ENCODE measurements around the gene MAMDC2. TPM values are rescaled to one million over a fixed set of nuclear protein-coding genes. Genes with fewer than 3 reads are reported as not detected.

MAMDC2 gene
- total RNA-seq, 1 donor from 2014 or later: 13.4 TPM

DNA sequence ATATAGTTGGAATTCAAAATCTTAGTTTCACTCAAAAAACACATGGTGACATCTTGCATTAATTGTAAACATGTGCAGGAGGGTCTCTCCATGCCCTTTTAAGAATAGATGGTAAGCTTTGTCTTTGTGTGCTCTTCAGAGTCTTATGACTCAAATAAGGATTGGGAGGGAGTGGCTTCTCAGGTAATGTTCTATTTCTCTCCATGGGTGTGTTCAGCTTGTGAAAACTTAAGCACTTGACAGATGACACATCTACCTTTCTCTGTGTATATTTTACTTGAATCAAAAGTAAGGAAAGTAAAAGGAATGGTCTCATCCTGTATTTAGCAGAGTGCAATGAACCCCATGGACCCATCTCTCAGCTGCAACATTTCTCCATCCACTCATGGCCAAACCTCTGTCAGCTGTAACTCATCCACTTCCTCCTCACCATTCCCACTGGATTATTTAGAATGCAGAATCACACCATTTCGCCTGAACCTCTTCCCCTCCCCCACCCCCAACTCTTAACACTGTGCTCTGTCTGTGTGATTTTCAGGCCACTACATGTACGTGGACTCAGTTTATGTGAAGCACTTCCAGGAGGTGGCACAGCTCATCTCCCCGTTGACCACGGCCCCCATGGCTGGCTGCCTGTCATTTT, 82.1 kb downstream of the MAMDC2 start:
- no peaks in the 10 kb centered on the region for H3K27me3 ChIP-seq (ENCODE audit: control insufficient read depth, insufficient read depth, low read length)
- TF ChIP-seq, protein P1, sequence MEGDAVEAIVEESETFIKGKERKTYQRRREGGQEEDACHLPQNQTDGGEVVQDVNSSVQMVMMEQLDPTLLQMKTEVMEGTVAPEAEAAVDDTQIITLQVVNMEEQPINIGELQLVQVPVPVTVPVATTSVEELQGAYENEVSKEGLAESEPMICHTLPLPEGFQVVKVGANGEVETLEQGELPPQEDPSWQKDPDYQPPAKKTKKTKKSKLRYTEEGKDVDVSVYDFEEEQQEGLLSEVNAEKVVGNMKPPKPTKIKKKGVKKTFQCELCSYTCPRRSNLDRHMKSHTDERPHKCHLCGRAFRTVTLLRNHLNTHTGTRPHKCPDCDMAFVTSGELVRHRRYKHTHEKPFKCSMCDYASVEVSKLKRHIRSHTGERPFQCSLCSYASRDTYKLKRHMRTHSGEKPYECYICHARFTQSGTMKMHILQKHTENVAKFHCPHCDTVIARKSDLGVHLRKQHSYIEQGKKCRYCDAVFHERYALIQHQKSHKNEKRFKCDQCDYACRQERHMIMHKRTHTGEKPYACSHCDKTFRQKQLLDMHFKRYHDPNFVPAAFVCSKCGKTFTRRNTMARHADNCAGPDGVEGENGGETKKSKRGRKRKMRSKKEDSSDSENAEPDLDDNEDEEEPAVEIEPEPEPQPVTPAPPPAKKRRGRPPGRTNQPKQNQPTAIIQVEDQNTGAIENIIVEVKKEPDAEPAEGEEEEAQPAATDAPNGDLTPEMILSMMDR (IDR thresholded peaks at IDR 0.05; ENCODE audit: insufficient read depth, low read length, poor library complexity, severe bottlenecking): no peak
- no peak overlapping the region for H3K4me3 ChIP-seq (ENCODE audit: low read depth, low read length)
- no peak for DNase-seq (ENCODE audit: low read depth)
- peaks cover 1% of the 10 kb centered on the region for H3K36me3 ChIP-seq (ENCODE audit: control insufficient read depth, insufficient read depth, low read length)

DNA sequence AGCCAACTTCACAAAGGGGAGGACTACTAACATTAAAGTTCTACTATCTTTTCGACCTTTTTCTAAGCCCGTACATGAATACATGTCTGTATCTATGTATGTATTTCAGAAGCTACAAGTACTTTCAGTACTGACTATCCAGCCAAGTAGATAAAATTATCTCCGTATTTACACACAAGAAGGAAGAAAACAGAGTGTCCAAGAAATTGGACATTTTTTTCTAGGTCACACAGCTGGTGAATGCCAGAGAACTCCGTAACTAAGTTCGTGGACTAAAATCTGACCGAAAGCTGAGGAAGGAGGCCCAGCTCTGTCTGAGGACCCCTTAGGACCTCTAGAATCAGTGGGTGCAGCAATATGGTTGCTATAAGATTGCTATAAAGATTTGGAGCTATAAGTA, 83.4 kb downstream of the MAMDC2 start:
- H3K4me3 ChIP-seq (ENCODE audit: low read depth, low read length): no peak overlapping the region
- H3K36me3 ChIP-seq (ENCODE audit: control insufficient read depth, insufficient read depth, low read length): peaks cover 1% of the 10 kb centered on the region
- H3K27me3 ChIP-seq (ENCODE audit: control insufficient read depth, insufficient read depth, low read length): no peaks in the 10 kb centered on the region
- no peak for DNase-seq (ENCODE audit: low read depth)
- TF ChIP-seq, protein P1 (IDR thresholded peaks at IDR 0.05; ENCODE audit: insufficient read depth, low read length, poor library complexity, severe bottlenecking): no peak

DNA sequence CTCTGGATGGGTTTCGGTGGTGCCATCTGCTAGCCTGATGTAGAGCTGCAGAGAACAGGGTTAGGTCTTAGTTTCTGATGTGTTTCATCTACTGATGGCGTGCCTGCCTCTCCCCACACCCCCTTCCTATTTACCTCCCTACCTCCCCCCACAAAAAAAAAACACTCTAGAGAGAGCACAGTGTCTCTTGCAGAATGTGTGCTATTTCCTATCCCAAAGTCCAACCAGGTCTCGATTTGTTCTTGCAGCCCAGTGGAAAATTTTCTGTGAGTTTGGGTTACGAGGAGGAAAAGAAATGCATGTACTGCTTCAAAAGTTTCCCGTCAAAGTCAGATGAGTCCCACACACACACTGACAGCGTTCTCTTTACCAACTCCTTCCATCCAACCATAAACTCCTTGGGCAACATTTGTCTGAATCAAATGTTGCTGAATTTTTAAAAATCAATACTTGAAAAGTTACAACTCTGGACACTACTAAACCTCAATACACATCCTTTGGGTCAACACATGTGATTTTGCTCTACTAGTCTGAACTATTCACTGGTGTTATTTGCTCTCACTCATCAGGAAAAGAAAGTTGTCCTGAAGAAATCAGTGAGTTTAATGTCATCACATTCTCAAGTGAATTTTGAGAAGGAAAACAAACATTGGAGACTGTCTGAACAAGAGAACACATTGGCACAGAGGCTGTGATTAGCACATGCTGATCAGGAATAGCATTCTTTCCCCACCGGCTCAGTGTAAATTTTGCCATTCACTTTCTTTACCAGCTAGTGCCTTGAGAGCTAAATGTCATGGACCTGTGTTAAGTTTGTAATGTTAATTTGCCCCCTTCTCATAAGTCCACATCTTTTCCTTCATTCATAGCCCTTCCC, 84.1 kb downstream of the MAMDC2 start:
- DNase-seq (ENCODE audit: low read depth): no peak
- H3K4me3 ChIP-seq (ENCODE audit: low read depth, low read length): no peak overlapping the region
- H3K27me3 ChIP-seq (ENCODE audit: control insufficient read depth, insufficient read depth, low read length): no peaks in the 10 kb centered on the region
- H3K36me3 ChIP-seq (ENCODE audit: control insufficient read depth, insufficient read depth, low read length): peaks cover 1% of the 10 kb centered on the region
- TF ChIP-seq, protein P1 (IDR thresholded peaks at IDR 0.05; ENCODE audit: insufficient read depth, low read length, poor library complexity, severe bottlenecking): no peak

DNA sequence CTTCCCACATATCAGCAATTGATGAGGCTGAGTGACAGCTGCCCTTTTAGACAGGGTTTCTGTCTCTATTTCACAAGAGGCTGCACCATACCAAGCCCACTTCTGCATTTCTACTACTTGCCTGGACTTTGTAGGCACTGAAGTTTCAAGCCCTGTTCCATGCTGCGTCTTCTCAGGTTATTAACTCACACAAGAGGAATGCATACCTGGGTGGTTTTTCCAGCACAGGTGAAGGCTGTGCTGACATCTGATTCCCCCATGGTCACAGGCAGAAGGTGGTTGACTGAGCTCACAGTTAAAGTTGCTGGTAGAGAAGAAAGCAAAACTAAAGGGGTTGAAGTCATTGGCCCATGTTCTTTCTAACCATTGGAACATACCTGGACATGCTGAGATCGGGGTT, 86.6 kb downstream of the MAMDC2 start:
- H3K36me3 ChIP-seq (ENCODE audit: control insufficient read depth, insufficient read depth, low read length): peaks cover under 1% of the 10 kb centered on the region
- no peak for DNase-seq (ENCODE audit: low read depth)
- no peaks in the 10 kb centered on the region for H3K27me3 ChIP-seq (ENCODE audit: control insufficient read depth, insufficient read depth, low read length)
- H3K4me3 ChIP-seq (ENCODE audit: low read depth, low read length): no peak overlapping the region
- TF ChIP-seq, protein P1 (IDR thresholded peaks at IDR 0.05; ENCODE audit: insufficient read depth, low read length, poor library complexity, severe bottlenecking): no peak

DNA sequence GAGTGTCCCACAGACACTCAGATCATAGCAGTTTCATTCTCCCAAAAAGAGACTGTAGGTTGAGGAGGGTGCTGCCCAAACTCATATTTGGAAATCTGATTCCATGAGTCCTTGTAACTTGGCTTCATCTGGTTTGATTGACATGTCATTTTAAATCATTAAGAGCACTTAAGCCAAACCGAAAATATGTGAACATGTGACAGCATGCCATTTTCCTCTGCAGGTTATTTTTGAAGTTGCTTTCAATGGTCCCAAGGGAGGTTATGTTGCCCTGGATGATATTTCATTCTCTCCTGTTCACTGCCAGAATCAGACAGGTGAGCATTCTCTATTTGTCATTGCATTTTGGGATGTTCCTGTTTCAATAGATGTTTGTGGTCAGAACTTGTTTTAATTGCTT, 87.6 kb downstream of the MAMDC2 start:
- TF ChIP-seq, protein P1 (IDR thresholded peaks at IDR 0.05; ENCODE audit: insufficient read depth, low read length, poor library complexity, severe bottlenecking): no peak
- no peak overlapping the region for H3K4me3 ChIP-seq (ENCODE audit: low read depth, low read length)
- no peak for DNase-seq (ENCODE audit: low read depth)
- H3K27me3 ChIP-seq (ENCODE audit: control insufficient read depth, insufficient read depth, low read length): no peaks in the 10 kb centered on the region
- H3K36me3 ChIP-seq (ENCODE audit: control insufficient read depth, insufficient read depth, low read length): no peaks in the 10 kb centered on the region
